ENCODE measurements around the gene CYP21A2.
"Not testable (repeated sequence)": the region's sequence is repeated elsewhere in the genome, so short reads cannot be mapped to it uniquely, and the experiment has no call there.

The CYP21A2 gene

GRCh38 chr6:32010856-32011530 lies 27.2 kb upstream of the CYP21A2 start:
- H3K36me3 Mint-ChIP-seq, H3K27ac Mint-ChIP-seq, H3K9me3 Mint-ChIP-seq, H3K4me3 Mint-ChIP-seq, H3K27me3 Mint-ChIP-seq, CTCF ChIA-PET, H3K4me1 Mint-ChIP-seq: not testable (repeated sequence)
- peak; percentile 18 for DNase-seq

- H3K4me1 Mint-ChIP-seq, H3K4me3 Mint-ChIP-seq, H3K36me3 Mint-ChIP-seq, CTCF ChIA-PET, H3K9me3 Mint-ChIP-seq, H3K27me3 Mint-ChIP-seq, H3K27ac Mint-ChIP-seq: not testable (repeated sequence)
- peak; percentile 19 for DNase-seq
Measured at GRCh38 chr6:32012941-32013617, 25.1 kb upstream of the CYP21A2 start.

- H3K27me3 Mint-ChIP-seq, H3K9me3 Mint-ChIP-seq, CTCF ChIA-PET, H3K27ac Mint-ChIP-seq, H3K4me1 Mint-ChIP-seq, H3K36me3 Mint-ChIP-seq, DNase-seq, H3K4me3 Mint-ChIP-seq: not testable (repeated sequence)
Measured at GRCh38 chr6:32013738-32014137, 24.5 kb upstream of the CYP21A2 start.

GRCh38 chr6:32014547-32014946 lies 23.7 kb upstream of the CYP21A2 start, which contains the start of gene C4B:
Gene C4B (plus strand): TSS chr6:32014795. CDS start chr6:32014846, 51 bp downstream.
- DNase-seq, H3K27me3 Mint-ChIP-seq, H3K27ac Mint-ChIP-seq, H3K4me3 Mint-ChIP-seq, CTCF ChIA-PET, H3K4me1 Mint-ChIP-seq, H3K9me3 Mint-ChIP-seq, H3K36me3 Mint-ChIP-seq: not testable (repeated sequence)

GRCh38 chr6:32022100-32022499 lies 16.1 kb upstream of the CYP21A2 start:
- not testable (repeated sequence) for H3K9me3 Mint-ChIP-seq

GRCh38 chr6:32028631-32029030 lies 9.6 kb upstream of the CYP21A2 start:
- H3K27ac Mint-ChIP-seq, CTCF ChIA-PET, H3K9me3 Mint-ChIP-seq, DNase-seq, H3K36me3 Mint-ChIP-seq, H3K4me1 Mint-ChIP-seq, H3K4me3 Mint-ChIP-seq, H3K27me3 Mint-ChIP-seq: not testable (repeated sequence)

More at GRCh38 chr6:32022100-32022499, 16.1 kb upstream of the CYP21A2 start:
- H3K27me3 Mint-ChIP-seq, H3K4me3 Mint-ChIP-seq, DNase-seq, H3K36me3 Mint-ChIP-seq, CTCF ChIA-PET, H3K4me1 Mint-ChIP-seq, H3K27ac Mint-ChIP-seq: not testable (repeated sequence)

- H3K4me1 Mint-ChIP-seq, H3K9me3 Mint-ChIP-seq, H3K27me3 Mint-ChIP-seq, H3K4me3 Mint-ChIP-seq, CTCF ChIA-PET, H3K36me3 Mint-ChIP-seq, H3K27ac Mint-ChIP-seq, DNase-seq: not testable (repeated sequence)
Measured at GRCh38 chr6:32029553-32029952, 8.7 kb upstream of the CYP21A2 start.

GRCh38 chr6:32035283-32036013 lies 2.8 kb upstream of the CYP21A2 start:
- H3K36me3 Mint-ChIP-seq, CTCF ChIA-PET, H3K4me3 Mint-ChIP-seq, H3K27me3 Mint-ChIP-seq, H3K4me1 Mint-ChIP-seq, DNase-seq, H3K9me3 Mint-ChIP-seq, H3K27ac Mint-ChIP-seq: not testable (repeated sequence)

- CTCF ChIA-PET, H3K4me3 Mint-ChIP-seq, DNase-seq, H3K27me3 Mint-ChIP-seq, H3K4me1 Mint-ChIP-seq, H3K27ac Mint-ChIP-seq, H3K9me3 Mint-ChIP-seq, H3K36me3 Mint-ChIP-seq: not testable (repeated sequence)
Measured at GRCh38 chr6:32037136-32037535, 1.1 kb upstream of the CYP21A2 start.

- H3K27ac Mint-ChIP-seq, H3K4me1 Mint-ChIP-seq, H3K4me3 Mint-ChIP-seq, DNase-seq, H3K36me3 Mint-ChIP-seq, CTCF ChIA-PET, H3K9me3 Mint-ChIP-seq, H3K27me3 Mint-ChIP-seq: not testable (repeated sequence)
Measured at GRCh38 chr6:32038878-32039277, 663 bp downstream of the CYP21A2 start.

- H3K27me3 Mint-ChIP-seq, H3K4me3 Mint-ChIP-seq, CTCF ChIA-PET, H3K27ac Mint-ChIP-seq, DNase-seq, H3K9me3 Mint-ChIP-seq, H3K36me3 Mint-ChIP-seq, H3K4me1 Mint-ChIP-seq: not testable (repeated sequence)
Measured at GRCh38 chr6:32039321-32040274, 1.4 kb downstream of the CYP21A2 start.

GRCh38 chr6:32040299-32041049 lies 2.3 kb downstream of the CYP21A2 start:
- CTCF ChIA-PET, H3K27me3 Mint-ChIP-seq, H3K36me3 Mint-ChIP-seq, H3K4me3 Mint-ChIP-seq, H3K4me1 Mint-ChIP-seq, DNase-seq, H3K27ac Mint-ChIP-seq, H3K9me3 Mint-ChIP-seq: not testable (repeated sequence)

- CTCF ChIA-PET, H3K27ac Mint-ChIP-seq, H3K4me3 Mint-ChIP-seq, H3K27me3 Mint-ChIP-seq, H3K36me3 Mint-ChIP-seq, H3K4me1 Mint-ChIP-seq, DNase-seq, H3K9me3 Mint-ChIP-seq: not testable (repeated sequence)
Measured at GRCh38 chr6:32041050-32041321, 2.8 kb downstream of the CYP21A2 start.

GRCh38 chr6:32041385-32041784 lies 3.2 kb downstream of the CYP21A2 start:
- not testable (repeated sequence) for H3K9me3 Mint-ChIP-seq, H3K27ac Mint-ChIP-seq, H3K27me3 Mint-ChIP-seq

More at GRCh38 chr6:32041385-32041784, 3.2 kb downstream of the CYP21A2 start:
- H3K36me3 Mint-ChIP-seq, DNase-seq, CTCF ChIA-PET, H3K4me1 Mint-ChIP-seq, H3K4me3 Mint-ChIP-seq: not testable (repeated sequence)
